ENCODE measurements around the gene SNAI3. TPM values are rescaled to one million over a fixed set of nuclear protein-coding genes. Genes with fewer than 3 reads are reported as not detected.

SNAI3 gene
- total and polyA plus RNA-seq, 8 donors = 0.55 to 4.2 (median 1.5) TPM; not detected in 3

DNA sequence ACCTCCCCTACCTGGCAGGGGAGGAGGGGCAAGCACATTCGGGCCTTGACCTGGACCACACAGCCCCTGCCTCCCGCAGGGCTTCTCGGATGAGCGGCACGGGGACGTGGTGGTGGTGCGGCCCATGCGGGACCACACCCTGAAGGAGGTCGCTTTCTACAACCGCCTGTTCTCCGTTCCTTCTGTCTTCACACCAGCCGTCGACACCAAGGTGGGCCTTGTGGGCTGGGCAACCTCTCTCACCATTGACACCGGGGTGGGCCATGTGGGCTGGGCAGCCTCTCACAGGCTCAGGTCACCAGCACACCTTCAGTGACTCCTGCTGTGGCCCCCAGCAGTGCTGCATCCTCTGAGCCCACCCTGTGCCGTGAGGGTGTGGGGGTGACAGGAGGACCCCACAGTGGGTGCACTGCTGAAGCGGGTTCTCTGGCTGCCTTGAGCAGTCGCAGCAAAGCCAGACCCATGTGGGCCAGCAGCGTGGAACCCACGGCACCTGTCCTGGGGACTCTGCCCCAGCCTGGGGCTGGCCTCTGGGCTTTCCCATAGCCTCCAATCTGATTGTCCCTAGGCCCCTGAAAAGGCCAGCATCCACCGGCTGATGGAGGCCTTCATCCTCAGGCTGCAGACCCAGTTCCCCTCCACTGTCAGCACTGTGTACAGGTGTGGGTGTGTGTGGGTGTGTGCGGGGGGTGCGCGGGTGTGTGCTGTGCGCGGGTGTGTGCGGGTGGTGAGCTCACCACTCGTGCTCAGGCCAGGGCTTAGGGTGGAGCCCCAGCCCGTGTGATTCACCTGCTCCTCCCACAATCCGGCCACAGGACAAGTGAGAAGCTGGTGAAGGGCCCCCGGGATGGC lies 27.5 kb upstream of the SNAI3 start:
- H3K4me1 ChIP-seq = peaks cover 0 to 9% (median under 1%) of the 10 kb centered on the region in 4 donors
- peak in 1 of 2 donors; percentile 40 for DNase-seq
- 82 to 86% (median 83%) methylated on average over 21 to 30 of the region's 30 CpGs for WGBS, 5 donors
- H3K27ac ChIP-seq = no peak overlapping the region
- H3K36me3 ChIP-seq = peaks cover 42 to 67% (median 60%) of the 10 kb centered on the region in 4 donors
- TF ChIP-seq, protein P1, sequence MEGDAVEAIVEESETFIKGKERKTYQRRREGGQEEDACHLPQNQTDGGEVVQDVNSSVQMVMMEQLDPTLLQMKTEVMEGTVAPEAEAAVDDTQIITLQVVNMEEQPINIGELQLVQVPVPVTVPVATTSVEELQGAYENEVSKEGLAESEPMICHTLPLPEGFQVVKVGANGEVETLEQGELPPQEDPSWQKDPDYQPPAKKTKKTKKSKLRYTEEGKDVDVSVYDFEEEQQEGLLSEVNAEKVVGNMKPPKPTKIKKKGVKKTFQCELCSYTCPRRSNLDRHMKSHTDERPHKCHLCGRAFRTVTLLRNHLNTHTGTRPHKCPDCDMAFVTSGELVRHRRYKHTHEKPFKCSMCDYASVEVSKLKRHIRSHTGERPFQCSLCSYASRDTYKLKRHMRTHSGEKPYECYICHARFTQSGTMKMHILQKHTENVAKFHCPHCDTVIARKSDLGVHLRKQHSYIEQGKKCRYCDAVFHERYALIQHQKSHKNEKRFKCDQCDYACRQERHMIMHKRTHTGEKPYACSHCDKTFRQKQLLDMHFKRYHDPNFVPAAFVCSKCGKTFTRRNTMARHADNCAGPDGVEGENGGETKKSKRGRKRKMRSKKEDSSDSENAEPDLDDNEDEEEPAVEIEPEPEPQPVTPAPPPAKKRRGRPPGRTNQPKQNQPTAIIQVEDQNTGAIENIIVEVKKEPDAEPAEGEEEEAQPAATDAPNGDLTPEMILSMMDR (IDR thresholded peaks at IDR 0.05) = no peak
- TF ChIP-seq EP300 (IDR thresholded peaks at IDR 0.05) (no peak), POLR2A (IDR thresholded peaks at IDR 0.05) (no peak), POLR2AphosphoS5 (IDR thresholded peaks at IDR 0.05) (no peak)
- no peaks in the 10 kb centered on the region for H3K27me3 ChIP-seq
- no peaks in the 10 kb centered on the region for H3K9me3 ChIP-seq
- H3K4me3 ChIP-seq = no peak overlapping the region
- intact Hi-C loops (cut with DNase I; ENCODE audit: low total_unique reads) = no loop called here

DNA sequence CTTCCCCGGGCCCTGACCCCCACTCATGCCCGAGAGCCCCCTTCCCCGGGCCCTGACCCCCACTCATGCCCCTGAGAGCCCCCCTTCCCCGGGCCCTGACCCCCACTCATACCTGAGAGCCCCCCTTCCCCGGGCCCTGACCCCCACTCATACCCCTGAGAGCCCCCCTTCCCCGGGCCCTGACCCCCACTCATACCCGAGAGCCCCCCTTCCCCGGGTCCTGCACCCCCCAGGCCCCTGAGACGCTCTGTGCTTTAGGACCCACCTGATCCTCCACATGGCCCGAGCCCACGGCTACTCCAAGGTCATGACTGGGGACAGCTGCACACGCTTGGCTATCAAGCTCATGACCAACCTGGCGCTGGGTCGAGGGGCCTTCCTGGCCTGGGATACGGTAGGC lies 26.7 kb upstream of the SNAI3 start:
- H3K36me3 ChIP-seq = peaks cover 42 to 59% (median 52%) of the 10 kb centered on the region in 4 donors
- peaks cover 0 to 15% (median 4%) of the 10 kb centered on the region in 4 donors for H3K4me1 ChIP-seq
- TF ChIP-seq, protein P1 (IDR thresholded peaks at IDR 0.05) = no peak
- TF ChIP-seq POLR2A (IDR thresholded peaks at IDR 0.05) (no peak), POLR2AphosphoS5 (IDR thresholded peaks at IDR 0.05) (no peak), EP300 (IDR thresholded peaks at IDR 0.05) (no peak)

DNA sequence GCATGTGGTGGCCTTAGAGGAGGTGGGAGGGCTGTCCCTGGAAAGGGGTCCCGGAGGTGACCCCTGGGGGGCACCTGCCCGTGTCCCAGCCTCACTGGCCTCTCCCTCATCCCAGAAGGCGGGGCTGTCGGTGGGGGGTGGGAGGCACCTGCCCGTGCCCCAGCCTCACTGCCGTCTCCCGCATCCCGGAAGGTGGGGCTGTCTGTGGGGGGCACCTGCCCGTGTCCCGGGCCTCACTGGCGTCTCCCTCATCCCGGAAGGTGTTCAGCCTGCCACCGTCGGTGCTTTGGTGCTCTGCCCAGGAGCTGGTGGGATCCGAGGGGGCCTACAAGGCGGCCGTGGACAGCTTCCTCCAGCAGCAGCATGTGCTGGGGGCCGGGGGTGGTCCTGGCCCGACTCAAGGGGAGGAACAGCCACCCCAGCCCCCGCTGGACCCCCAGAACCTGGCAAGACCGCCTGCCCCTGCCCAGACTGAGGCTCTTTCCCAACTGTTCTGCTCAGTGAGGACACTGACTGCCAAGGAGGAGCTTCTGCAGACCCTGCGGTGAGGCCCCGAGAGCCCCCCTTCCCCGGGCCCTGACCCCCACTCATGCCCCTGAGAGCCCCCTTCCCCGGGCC lies 26.2 kb upstream of the SNAI3 start:
- H3K27me3 ChIP-seq = no peaks in the 10 kb centered on the region
- intact Hi-C loops (cut with DNase I; ENCODE audit: low total_unique reads) = no loop called here
- peaks cover 42 to 53% (median 46%) of the 10 kb centered on the region in 4 donors for H3K36me3 ChIP-seq
- no peak for DNase-seq
- WGBS, 5 donors = 70 to 84% (median 79%) methylated on average over 19 to 25 of the region's 25 CpGs
- TF ChIP-seq EP300 (IDR thresholded peaks at IDR 0.05) (no peak), POLR2AphosphoS5 (IDR thresholded peaks at IDR 0.05) (no peak), POLR2A (IDR thresholded peaks at IDR 0.05) (no peak)
- TF ChIP-seq, protein P1 (IDR thresholded peaks at IDR 0.05) = no peak
- no peak overlapping the region for H3K27ac ChIP-seq
- H3K9me3 ChIP-seq = no peaks in the 10 kb centered on the region
- no peak overlapping the region for H3K4me3 ChIP-seq
- H3K4me1 ChIP-seq = peaks cover 3 to 21% (median 9%) of the 10 kb centered on the region in 4 donors

More for the DNA sequence above, 26.7 kb upstream of the SNAI3 start:
- no peak for DNase-seq
- no peak overlapping the region for H3K27ac ChIP-seq
- H3K4me3 ChIP-seq = no peak overlapping the region
- H3K27me3 ChIP-seq = no peaks in the 10 kb centered on the region
- intact Hi-C loops (cut with DNase I; ENCODE audit: low total_unique reads) = no loop called here
- 84 to 92% (median 92%) methylated on average over 4 to 15 of the region's 15 CpGs for WGBS, 5 donors
- no peaks in the 10 kb centered on the region for H3K9me3 ChIP-seq

DNA sequence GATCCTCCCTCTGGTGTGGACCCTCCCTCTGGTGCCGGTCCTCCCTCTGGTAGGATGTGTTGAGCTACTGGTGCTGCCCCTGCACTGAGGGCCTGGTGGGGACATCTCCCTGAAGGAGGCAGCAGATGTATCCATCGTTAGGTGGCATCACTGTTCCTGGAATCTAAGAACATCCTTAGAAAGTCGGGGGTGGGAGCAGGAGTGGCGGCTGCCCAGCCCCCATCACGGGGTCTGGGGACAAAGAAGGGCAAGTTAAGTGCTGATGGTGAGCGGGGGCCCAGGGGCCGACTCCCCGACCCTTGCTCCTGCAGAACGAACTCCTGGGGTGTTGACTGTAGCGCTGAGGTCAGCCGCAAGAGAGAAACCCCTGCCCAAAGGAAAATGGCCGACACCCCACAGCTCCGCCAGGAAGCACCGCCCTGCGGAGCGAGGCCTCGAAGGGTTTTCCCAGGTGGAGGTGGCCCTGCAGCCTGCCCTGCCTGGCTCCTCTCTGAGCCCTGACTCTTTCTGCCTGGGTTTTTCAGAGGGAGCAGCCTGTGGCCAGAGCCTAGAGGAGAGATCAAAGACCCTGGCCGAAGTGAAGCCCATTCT lies 25.5 kb upstream of the SNAI3 start:
- Histone ChIP-seq H3K4me1 (peaks cover 9 to 27% (median 15%) of the 10 kb centered on the region in 4 donors), H3K27ac (no peak overlapping the region), H3K4me3 (no peak overlapping the region), H3K36me3 (peaks cover 36 to 47% (median 40%) of the 10 kb centered on the region in 4 donors), H3K27me3 (no peaks in the 10 kb centered on the region), H3K9me3 (no peaks in the 10 kb centered on the region)
- TF ChIP-seq, protein P1 (IDR thresholded peaks at IDR 0.05) = no peak
- TF ChIP-seq POLR2AphosphoS5 (IDR thresholded peaks at IDR 0.05) = no peak
- no peak for TF ChIP-seq POLR2A (IDR thresholded peaks at IDR 0.05)
- no peak for TF ChIP-seq EP300 (IDR thresholded peaks at IDR 0.05)
- WGBS, 5 donors = 75 to 81% (median 78%) methylated on average over 13 to 18 of the region's 18 CpGs
- intact Hi-C loops (cut with DNase I; ENCODE audit: low total_unique reads) = no loop called here
- no peak for DNase-seq

Measured in stomach (tissue), 9 donors.